Measurements from ENCODE around the gene MBOAT2.

DNA sequence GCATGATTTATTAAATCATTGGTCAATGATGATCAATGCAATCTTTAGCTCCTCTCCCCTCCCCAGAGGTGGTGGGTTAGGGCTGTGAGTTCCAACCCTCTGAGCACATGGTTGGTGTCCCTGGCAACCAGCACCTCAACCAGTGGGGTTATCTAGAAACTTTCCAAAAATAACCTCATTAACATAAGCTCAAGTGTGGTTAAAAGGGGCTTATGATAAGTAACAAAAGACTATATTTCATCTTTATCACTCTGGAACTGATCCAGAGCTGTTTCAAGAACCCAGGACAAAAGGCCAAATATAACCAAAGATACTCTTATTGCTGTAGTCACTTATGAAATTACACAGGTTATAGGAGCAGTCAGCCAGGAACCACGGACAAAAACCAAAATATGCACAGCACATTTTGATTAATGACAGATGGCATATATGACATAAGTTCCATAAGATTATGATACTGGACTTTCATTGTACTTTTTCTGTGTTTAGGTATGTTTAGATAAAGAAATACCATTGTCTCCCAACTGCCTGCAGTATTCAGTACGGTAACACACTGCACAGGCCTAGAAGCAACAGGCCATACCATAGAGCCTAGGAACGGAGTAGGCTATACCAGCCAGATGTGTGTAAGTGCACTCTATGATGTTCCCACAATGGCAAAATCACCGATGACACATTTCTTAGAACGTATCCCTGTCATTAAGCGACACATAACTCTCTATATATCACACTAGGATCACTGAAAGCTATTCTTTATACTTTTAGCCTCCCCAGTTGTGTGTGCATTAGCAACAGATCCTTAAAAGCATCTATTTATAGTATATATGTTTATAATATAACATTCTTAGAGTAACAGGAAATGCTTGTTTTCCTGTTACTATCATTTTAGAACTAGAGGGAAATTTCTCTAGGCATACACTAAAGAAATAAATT lies 197.9 kb downstream of the MBOAT2 start:
- TF ChIP-seq, protein P1, sequence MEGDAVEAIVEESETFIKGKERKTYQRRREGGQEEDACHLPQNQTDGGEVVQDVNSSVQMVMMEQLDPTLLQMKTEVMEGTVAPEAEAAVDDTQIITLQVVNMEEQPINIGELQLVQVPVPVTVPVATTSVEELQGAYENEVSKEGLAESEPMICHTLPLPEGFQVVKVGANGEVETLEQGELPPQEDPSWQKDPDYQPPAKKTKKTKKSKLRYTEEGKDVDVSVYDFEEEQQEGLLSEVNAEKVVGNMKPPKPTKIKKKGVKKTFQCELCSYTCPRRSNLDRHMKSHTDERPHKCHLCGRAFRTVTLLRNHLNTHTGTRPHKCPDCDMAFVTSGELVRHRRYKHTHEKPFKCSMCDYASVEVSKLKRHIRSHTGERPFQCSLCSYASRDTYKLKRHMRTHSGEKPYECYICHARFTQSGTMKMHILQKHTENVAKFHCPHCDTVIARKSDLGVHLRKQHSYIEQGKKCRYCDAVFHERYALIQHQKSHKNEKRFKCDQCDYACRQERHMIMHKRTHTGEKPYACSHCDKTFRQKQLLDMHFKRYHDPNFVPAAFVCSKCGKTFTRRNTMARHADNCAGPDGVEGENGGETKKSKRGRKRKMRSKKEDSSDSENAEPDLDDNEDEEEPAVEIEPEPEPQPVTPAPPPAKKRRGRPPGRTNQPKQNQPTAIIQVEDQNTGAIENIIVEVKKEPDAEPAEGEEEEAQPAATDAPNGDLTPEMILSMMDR (IDR thresholded peaks at IDR 0.05; ENCODE audit: insufficient read depth, low read length), result no peak
- no peak for TF ChIP-seq POLR2AphosphoS5 (IDR thresholded peaks at IDR 0.05; ENCODE audit: low read depth)

Data from HL-60 (cell line).